H9 (cell line): Measurements from ENCODE around the gene SLC34A2. TPM values are rescaled to one million over a fixed set of nuclear protein-coding genes. Genes with fewer than 3 reads are reported as not detected.
A peak's percentile ranks its signal among the peaks of the same experiment; 100 is the strongest.

Source experiments
- DNase-seq: peaks from one replicate; pipeline ENCODE4 v3.0.0-alpha.2; 2017
- H2AFZ ChIP-seq: one replicate; pipeline ENCODE4 v1.6.1; 2013; ENCODE audit warnings: mild to moderate bottlenecking, low read length, control low read depth, moderate library complexity
- H2AK5ac ChIP-seq: 2 replicates; pipeline ENCODE4 v1.6.1; 2013; ENCODE audit warnings: low read length, control low read depth, mixed read lengths; ENCODE audit not compliant: insufficient read length
- H2BK120ac ChIP-seq: one replicate; pipeline ENCODE4 v1.6.1; 2013; ENCODE audit warnings: low read depth, mild to moderate bottlenecking, low read length, control low read depth, inconsistent platforms; ENCODE audit not compliant: poor library complexity, severe bottlenecking
- H2BK12ac ChIP-seq: 2 replicates; pipeline ENCODE4 v1.6.1; 2013; ENCODE audit warnings: low read length, control low read depth, mixed read lengths, low read depth; ENCODE audit not compliant: insufficient read length
- H2BK15ac ChIP-seq: 2 replicates; pipeline ENCODE4 v1.6.1; 2013; ENCODE audit warnings: low read depth, low read length, control low read depth
- H2BK20ac ChIP-seq: one replicate; pipeline ENCODE4 v1.6.1; 2013; ENCODE audit warnings: low read depth, mild to moderate bottlenecking, low read length, control low read depth, inconsistent platforms; ENCODE audit not compliant: poor library complexity, severe bottlenecking
- H2BK5ac ChIP-seq: 2 replicates; pipeline ENCODE4 v1.6.1; 2013; ENCODE audit warnings: low read length, control low read depth, mixed read lengths; ENCODE audit not compliant: insufficient read length
- H3K14ac ChIP-seq: 2 replicates; pipeline ENCODE4 v1.6.1; 2013; ENCODE audit warnings: low read length, control low read depth; ENCODE audit not compliant: insufficient read depth
- H3K18ac ChIP-seq: 2 replicates; pipeline ENCODE4 v1.6.1; 2013; ENCODE audit warnings: low read depth, mild to moderate bottlenecking, mixed read lengths, low read length, control low read depth; ENCODE audit not compliant: insufficient read length
- H3K23ac ChIP-seq: 2 replicates; pipeline ENCODE4 v1.6.1; 2013; ENCODE audit warnings: low read length, control low read depth, mixed read lengths, low read depth; ENCODE audit not compliant: insufficient read length
- H3K23me2 ChIP-seq: 2 replicates; pipeline ENCODE4 v1.6.1; 2013; ENCODE audit warnings: low read depth, mild to moderate bottlenecking, mixed read lengths, low read length, control low read depth; ENCODE audit not compliant: insufficient read length, poor library complexity, severe bottlenecking
- H3K27ac ChIP-seq: 2 replicates; pipeline ENCODE4 v1.5.1; 2013; ENCODE audit warnings: low read length, control low read depth, mixed read lengths, low read depth; ENCODE audit not compliant: insufficient read length
- H3K27me3 ChIP-seq: 2 replicates; pipeline ENCODE4 v1.6.1; 2013; ENCODE audit warnings: low read length, control low read depth, inconsistent platforms; ENCODE audit not compliant: insufficient read depth
- H3K4ac ChIP-seq: 2 replicates; pipeline ENCODE4 v1.6.1; 2013; ENCODE audit warnings: low read depth, mild to moderate bottlenecking, control low read depth, inconsistent platforms, low read length, moderate library complexity
- H3K4me1 ChIP-seq: 2 replicates; pipeline ENCODE4 v1.6.1; 2013; ENCODE audit warnings: low read length, control low read depth, inconsistent platforms; ENCODE audit not compliant: insufficient read depth
- H3K4me2 ChIP-seq: 2 replicates; pipeline ENCODE4 v1.6.1; 2013; ENCODE audit warnings: low read length, control low read depth, mixed read lengths; ENCODE audit not compliant: insufficient read length, insufficient read depth
- H3K56ac ChIP-seq: 2 replicates; pipeline ENCODE4 v1.6.1; 2013; ENCODE audit warnings: low read depth, mild to moderate bottlenecking, mixed read lengths, low read length, control low read depth; ENCODE audit not compliant: insufficient read length
- H3K79me1 ChIP-seq: 2 replicates; pipeline ENCODE4 v1.6.1; 2013; ENCODE audit warnings: low read depth, mild to moderate bottlenecking, moderate library complexity, low read length, control low read depth, inconsistent platforms; ENCODE audit not compliant: insufficient read depth, poor library complexity, severe bottlenecking
- H3K79me2 ChIP-seq: 2 replicates; pipeline ENCODE4 v1.6.1; 2013; ENCODE audit warnings: low read length, control low read depth, inconsistent platforms; ENCODE audit not compliant: insufficient read depth
- H3K9ac ChIP-seq: 2 replicates; pipeline ENCODE4 v1.6.1; 2013; ENCODE audit warnings: low read length, control low read depth, mixed read lengths; ENCODE audit not compliant: insufficient read length; ENCODE audit errors: extremely low read depth
- H3K9me3 ChIP-seq: one replicate; pipeline ENCODE4 v1.6.1; 2013; ENCODE audit warnings: low read depth, low read length, inconsistent platforms; ENCODE audit not compliant: control insufficient read depth
- H3T11ph ChIP-seq: one replicate; pipeline ENCODE4 v1.6.1; 2013; ENCODE audit warnings: mild to moderate bottlenecking, low read length, control low read depth, inconsistent platforms
- H4K20me1 ChIP-seq: one replicate; pipeline ENCODE4 v1.6.1; 2013; ENCODE audit not compliant: control insufficient read depth, insufficient read length, insufficient read depth
- H4K5ac ChIP-seq: 2 replicates; pipeline ENCODE4 v1.6.1; 2013; ENCODE audit warnings: low read depth, mild to moderate bottlenecking, mixed read lengths, low read length, control low read depth; ENCODE audit not compliant: insufficient read length
- H4K8ac ChIP-seq: replicated peaks from 2 replicates; pipeline ENCODE4 v1.6.1; 2013; ENCODE audit warnings: low read length, control low read depth, mixed read lengths, low read depth; ENCODE audit not compliant: insufficient read length
- H4K91ac ChIP-seq: 2 replicates; pipeline ENCODE4 v1.6.1; 2013; ENCODE audit warnings: low read depth, mild to moderate bottlenecking, moderate library complexity, mixed read lengths, low read length, control low read depth; ENCODE audit not compliant: insufficient read length
- H3K27ac Mint-ChIP-seq, 3 experiments: 2 replicates in 2 of 3; 3 replicates in 1 of 3; pipeline ENCODE4 v1.8.0; 2020 to 2021; ENCODE audit warnings: mixed read lengths in 3 of 3, mild to moderate bottlenecking in 1 of 3, moderate library complexity in 1 of 3
- H3K27me3 Mint-ChIP-seq: 2 replicates; pipeline ENCODE4 v1.8.0; 2021; ENCODE audit warnings: low read depth, mild to moderate bottlenecking, moderate library complexity, mixed read lengths
- H3K36me3 Mint-ChIP-seq, 3 experiments: 2 replicates in 2 of 3; 3 replicates in 1 of 3; pipeline ENCODE4 v1.8.0; 2020 to 2021; ENCODE audit warnings: low read depth in 3 of 3, mixed read lengths in 3 of 3; ENCODE audit not compliant: insufficient read depth in 1 of 3
- H3K4me1 Mint-ChIP-seq, 2 experiments: 2 replicates each; pipeline ENCODE4 v1.8.0; 2020; ENCODE audit warnings: mixed read lengths in 2 of 2
- H3K4me3 Mint-ChIP-seq, 2 experiments: 2 replicates in 1 of 2; 3 replicates in 1 of 2; pipeline ENCODE4 v1.8.0; 2020 to 2021; ENCODE audit warnings: mild to moderate bottlenecking in 2 of 2, mixed read lengths in 2 of 2, moderate library complexity in 1 of 2
- H3K9me3 Mint-ChIP-seq, 2 experiments: 2 replicates in 1 of 2; 3 replicates in 1 of 2; pipeline ENCODE4 v1.8.0; 2020; ENCODE audit warnings: mild to moderate bottlenecking in 2 of 2, mixed read lengths in 2 of 2, moderate library complexity in 1 of 2
- CTCF ChIP-seq: fragments of 200-600 bp; sonication (generic); conservative IDR thresholded peaks from 3 replicates; pipeline ENCODE4 v1.8.0; 2021; ENCODE audit warnings: antibody characterized with exemption, mild to moderate bottlenecking
- WGBS: extraction: QIAGEN DNeasy Blood & Tissue Kit; methylation state at CpG from one replicate; pipeline ENCODE4 v1.1.7; 2013; ENCODE audit warnings: missing lambda C conversion rate, low lambda C conversion rate, mixed read lengths; ENCODE audit not compliant: insufficient read length; ENCODE audit errors: extremely low coverage; 5-methylcytosine and 5-hydroxymethylcytosine counted together
- total RNA-seq: library from RNA; stranded (reverse); gene quantifications from 2 replicates; pipeline ENCODE4 v1.2.1, GENCODE V29; 2021

The SLC34A2 gene
- total RNA-seq, 1 experiment from 2014 or later, result 0.57 TPM

- H3K27ac ChIP-seq, result no peak overlapping the region
- H3K4me3 Mint-ChIP-seq, result no peak overlapping the region
Measured at GRCh38 chr4:25723409-25723808, 67.8 kb downstream of the SLC34A2 start.

More at GRCh38 chr4:25723409-25723808, 67.8 kb downstream of the SLC34A2 start:
- H2AFZ ChIP-seq, result no peak overlapping the region
- no peak for DNase-seq
- no peaks in the 10 kb centered on the region for H3K79me2 ChIP-seq
- no peaks in the 10 kb centered on the region for H3K4me1 ChIP-seq
- Mint-ChIP-seq H3K4me1 (no peaks in the 10 kb centered on the region), H3K36me3 (no peaks in the 10 kb centered on the region), H3K9me3 (no peaks in the 10 kb centered on the region; a peak in 2 of 5 replicates), H3K27ac (no peak overlapping the region), H3K27me3 (no peaks in the 10 kb centered on the region; the same call in none of the 2 replicates)
- H4K20me1 ChIP-seq, result no peaks in the 10 kb centered on the region
- no peak overlapping the region for H2BK120ac ChIP-seq
- TF ChIP-seq CTCF, result peak; percentile 22; the same call in 2 of the 3 replicates
- H3K9ac ChIP-seq, result no peak overlapping the region
- H4K5ac ChIP-seq, result no peak overlapping the region
- no peak overlapping the region for H3K14ac ChIP-seq
- no peak overlapping the region for H2BK12ac ChIP-seq
- no peaks in the 10 kb centered on the region for H3K79me1 ChIP-seq
- no peaks in the 10 kb centered on the region for H3K9me3 ChIP-seq
- no peak overlapping the region for H2BK15ac ChIP-seq
- no peak overlapping the region for H2AK5ac ChIP-seq
- no peaks in the 10 kb centered on the region for H3K27me3 ChIP-seq
- no peak overlapping the region for H3K4me2 ChIP-seq
- no peak overlapping the region for H3K4ac ChIP-seq
- no peak overlapping the region for H3K18ac ChIP-seq
- no peak overlapping the region for H4K91ac ChIP-seq
- H3K56ac ChIP-seq, result no peak overlapping the region
- WGBS, result no CpG with 5 or more reads among the region's 1 CpG
- no peak overlapping the region for H4K8ac ChIP-seq
- H2BK20ac ChIP-seq, result no peak overlapping the region
- no peak overlapping the region for H3K23ac ChIP-seq
- H2BK5ac ChIP-seq, result no peak overlapping the region
- no peak overlapping the region for H3T11ph ChIP-seq
- no peaks in the 10 kb centered on the region for H3K23me2 ChIP-seq
